H1 (cell line): ENCODE measurements around the gene TCL1A. TPM values are rescaled to one million over a fixed set of nuclear protein-coding genes. Genes with fewer than 3 reads are reported as not detected.

Experiments
- CTCF ChIA-PET: fragments of 300-600 bp; sonication (Branson Sonifier 250); formaldehyde crosslinking; loops from one replicate; lab custom pipeline; 2021; ENCODE audit not compliant: partially characterized antibody; lab: Charles Lee
- POLR2A ChIA-PET: fragments of 300-600 bp; sonication (Branson Sonifier 250); formaldehyde crosslinking; loops from one replicate; lab custom pipeline; 2021; ENCODE audit warnings: inconsistent platforms; ENCODE audit not compliant: partially characterized antibody; lab: Charles Lee
- DNase-seq, 2 experiments: peaks; one replicate each; pipeline versions ENCODE4 v3.0.0 to v3.0.0-alpha.2; 2010 to 2022; ENCODE audit warnings: low spot score in 2 of 2, low read depth in 1 of 2, mixed read lengths in 1 of 2
- FAIRE-seq: peaks from 2 replicates; lab custom pipeline; 2011; peaks lifted over from hg19 to GRCh38; lab: Jason Lieb, UNC
- H2AFZ ChIP-seq: 2 replicates; pipeline ENCODE4 v1.8.1; 2012; ENCODE audit warnings: low read length, inconsistent platforms
- H2AK5ac ChIP-seq: 2 replicates; pipeline ENCODE4 v1.6.1; 2013; ENCODE audit warnings: low read depth, low read length
- H2BK120ac ChIP-seq: replicated peaks from 2 replicates; pipeline ENCODE3; 2013; ENCODE audit warnings: low read depth, low read length, inconsistent platforms
- H2BK12ac ChIP-seq: 2 replicates; pipeline ENCODE4 v1.6.1; 2013; ENCODE audit warnings: low read depth, low read length
- H2BK15ac ChIP-seq: 2 replicates; pipeline ENCODE4 v1.6.1; 2013; ENCODE audit warnings: low read length
- H2BK20ac ChIP-seq: 2 replicates; pipeline ENCODE4 v1.6.1; 2013; ENCODE audit warnings: low read length
- H2BK5ac ChIP-seq: 2 replicates; pipeline ENCODE4 v1.6.1; 2013; ENCODE audit warnings: low read depth, low read length
- H3K14ac ChIP-seq: 2 replicates; pipeline ENCODE4 v1.6.1; 2013; ENCODE audit warnings: inconsistent platforms; ENCODE audit not compliant: insufficient read length
- H3K18ac ChIP-seq: 2 replicates; pipeline ENCODE4 v1.6.1; 2013; ENCODE audit warnings: low read length; ENCODE audit errors: extremely low read depth
- H3K23ac ChIP-seq: 2 replicates; pipeline ENCODE4 v1.6.1; 2013; ENCODE audit warnings: inconsistent platforms; ENCODE audit not compliant: insufficient read length
- H3K23me2 ChIP-seq: 2 replicates; pipeline ENCODE4 v1.6.1; 2013; ENCODE audit warnings: low read depth, low read length
- H3K27ac ChIP-seq: 2 replicates; pipeline ENCODE4 v1.6.1; 2011; ENCODE audit warnings: low read depth, low read length, inconsistent platforms
- H3K27me3 ChIP-seq, 4 experiments: replicated peaks in 1 of 4; 1 replicate in 1 of 4; 2 replicates in 3 of 4; pipeline versions ENCODE4 v1.6.1 to v1.8.1; 2011 to 2013; ENCODE audit warnings: low read length in 3 of 4, mild to moderate bottlenecking in 3 of 4, inconsistent platforms in 2 of 4, mixed read lengths in 2 of 4, moderate library complexity in 1 of 4; ENCODE audit not compliant: control insufficient read depth in 3 of 4, insufficient read depth in 3 of 4; ENCODE audit errors: extremely low read depth in 1 of 4
- H3K36me3 ChIP-seq, 4 experiments: 2 replicates each; pipeline versions ENCODE4 v1.6.1 to v1.8.1; 2011 to 2013; ENCODE audit warnings: mild to moderate bottlenecking in 4 of 4, low read length in 3 of 4, moderate library complexity in 2 of 4, control low read depth in 1 of 4, inconsistent platforms in 1 of 4; ENCODE audit not compliant: insufficient read depth in 4 of 4, control insufficient read depth in 2 of 4
- H3K4ac ChIP-seq: replicated peaks from 2 replicates; pipeline ENCODE3; 2013; ENCODE audit warnings: low read length, low read depth, mixed read lengths, inconsistent platforms; ENCODE audit not compliant: insufficient read length
- H3K4me1 ChIP-seq, 4 experiments: replicated peaks in 1 of 4; 1 replicate in 1 of 4; 2 replicates in 3 of 4; pipeline versions ENCODE4 v1.6.1 to v1.8.1; 2011 to 2013; ENCODE audit warnings: low read length in 3 of 4, inconsistent platforms in 2 of 4, mixed read lengths in 1 of 4; ENCODE audit not compliant: insufficient read depth in 4 of 4, control insufficient read depth in 3 of 4
- H3K4me2 ChIP-seq, 2 experiments: 2 replicates each; pipeline versions ENCODE4 v1.6.1 to v1.8.1; 2011 to 2013; ENCODE audit warnings: low read depth in 2 of 2, low read length in 2 of 2, control low read depth in 1 of 2, inconsistent platforms in 1 of 2, mild to moderate bottlenecking in 1 of 2; ENCODE audit not compliant: insufficient read depth in 1 of 2
- H3K4me3 ChIP-seq, 4 experiments: fragments of 200-600, 300-600 bp in 1 of 4; sonication (generic), shearing (Covaris generic), sonication (Bioruptor Twin) in 1 of 4; 2 replicates each; pipeline versions ENCODE4 v1.5.1 to v1.8.1; 2011 to 2016; ENCODE audit warnings: low read length in 4 of 4, low read depth in 3 of 4, control low read depth in 2 of 4, inconsistent platforms in 2 of 4, mild to moderate bottlenecking in 2 of 4, mixed read lengths in 1 of 4, moderate library complexity in 1 of 4; ENCODE audit not compliant: insufficient read depth in 2 of 4; ENCODE audit errors: extremely low read depth in 1 of 4
- H3K56ac ChIP-seq: replicated peaks from 2 replicates; pipeline ENCODE3; 2013; ENCODE audit warnings: low read depth, mild to moderate bottlenecking, mixed read lengths, low read length, inconsistent platforms; ENCODE audit not compliant: insufficient read length
- H3K79me1 ChIP-seq: 2 replicates; pipeline ENCODE4 v1.6.1; 2013; ENCODE audit warnings: low read depth, low read length, control low read depth
- H3K79me2 ChIP-seq, 2 experiments: 2 replicates each; pipeline versions ENCODE4 v1.6.1 to v1.8.1; 2012 to 2013; ENCODE audit warnings: low read length in 2 of 2, mild to moderate bottlenecking in 2 of 2, inconsistent platforms in 1 of 2; ENCODE audit not compliant: insufficient read depth in 2 of 2, control insufficient read depth in 1 of 2
- H3K9ac ChIP-seq, 4 experiments: replicated peaks in 1 of 4; 1 replicate in 1 of 4; 2 replicates in 3 of 4; pipeline versions ENCODE4 v1.6.1 to v1.8.1; 2011 to 2013; ENCODE audit warnings: low read depth in 3 of 4, low read length in 3 of 4, control low read depth in 2 of 4, mild to moderate bottlenecking in 2 of 4, moderate library complexity in 2 of 4, inconsistent platforms in 1 of 4; ENCODE audit errors: extremely low read depth in 1 of 4
- H3K9me3 ChIP-seq, 2 experiments: 2 replicates each; pipeline versions ENCODE4 v1.6.1 to v1.8.1; 2012 to 2013; ENCODE audit warnings: mild to moderate bottlenecking in 2 of 2, moderate library complexity in 2 of 2, control low read depth in 1 of 2, inconsistent platforms in 1 of 2, low read depth in 1 of 2, low read length in 1 of 2, mixed read lengths in 1 of 2; ENCODE audit not compliant: insufficient read depth in 2 of 2
- H4K20me1 ChIP-seq, 2 experiments: replicated peaks in 1 of 2; 2 replicates each; pipeline versions ENCODE3 to v1.8.1; 2011 to 2013; ENCODE audit warnings: inconsistent platforms in 2 of 2, low read length in 2 of 2, mild to moderate bottlenecking in 1 of 2; ENCODE audit not compliant: insufficient read depth in 2 of 2, control insufficient read depth in 1 of 2
- H4K5ac ChIP-seq: 2 replicates; pipeline ENCODE4 v1.6.1; 2013; ENCODE audit warnings: low read length, low read depth, mixed read lengths, inconsistent platforms; ENCODE audit not compliant: insufficient read length
- H4K8ac ChIP-seq: 2 replicates; pipeline ENCODE4 v1.8.0; 2013; ENCODE audit warnings: mild to moderate bottlenecking, moderate library complexity, low read length, inconsistent platforms; ENCODE audit not compliant: insufficient read depth; ENCODE audit errors: extremely low read depth
- H4K91ac ChIP-seq: replicated peaks from 2 replicates; pipeline ENCODE3; 2013; ENCODE audit warnings: low read length, mixed read lengths, inconsistent platforms; ENCODE audit not compliant: insufficient read length
- CHD1 ChIP-seq: IDR thresholded peaks from 2 replicates; pipeline ENCODE4 v1.6.1; 2012; ENCODE audit warnings: low read depth, low read length, improper control_type of control experiment
- EGR1 ChIP-seq: IDR thresholded peaks from 2 replicates; pipeline ENCODE4 v1.6.1; 2011; ENCODE audit warnings: low read depth, low read length, borderline replicate concordance
- KDM1A ChIP-seq: fragments of 200-600, 300-600 bp; sonication (generic); IDR thresholded peaks from 2 replicates; pipeline ENCODE4 v1.7.1; 2016; ENCODE audit warnings: mild to moderate bottlenecking, low read length, borderline replicate concordance
- KDM5A ChIP-seq: fragments of 200-600 bp; IDR thresholded peaks from 2 replicates; pipeline ENCODE4 v1.7.1; 2012; ENCODE audit warnings: mild to moderate bottlenecking, low read length, inconsistent platforms, mixed read lengths
- MAX ChIP-seq: IDR thresholded peaks from 2 replicates; pipeline ENCODE4 v1.6.1; 2012; ENCODE audit warnings: inconsistent platforms
- SP4 ChIP-seq: IDR thresholded peaks from 2 replicates; pipeline ENCODE4 v1.6.1; 2012; ENCODE audit warnings: low read length, inconsistent platforms
- TCF12 ChIP-seq: IDR thresholded peaks from 2 replicates; pipeline ENCODE4 v1.6.1; 2011; ENCODE audit warnings: low read depth, mild to moderate bottlenecking, low read length
- WGBS, 2 experiments: shearing (Covaris generic) in 1 of 2; methylation state at CpG; one replicate each; pipeline versions ENCODE4 v1.1.6 to v1.1.7; 2013 to 2015; ENCODE audit warnings: low lambda C conversion rate in 2 of 2, mixed read lengths in 2 of 2, inconsistent platforms in 1 of 2, low coverage in 1 of 2, missing lambda C conversion rate in 1 of 2; ENCODE audit not compliant: insufficient replicate concordance in 2 of 2, insufficient coverage in 1 of 2, insufficient read length in 1 of 2; ENCODE audit errors: extremely low coverage in 1 of 2, missing lambda C conversion rate in 1 of 2; 5-methylcytosine and 5-hydroxymethylcytosine counted together
- polyA plus RNA-seq, 7 experiments: library from polyadenylated mRNA; depleted of rRNA in 3 of 7; stranded (reverse) in 5 of 7; unstranded in 2 of 7; fragments of >200 nt in 5 of 7; fragments of 200-250 nt in 2 of 7; gene quantifications; 1 replicate in 5 of 7; 2 replicates in 1 of 7; 4 replicates in 1 of 7; pipeline versions ENCODE4 v1.2.1 to v1.2.3, GENCODE V29; 2011 to 2013; ENCODE audit warnings: missing spikeins in 2 of 7, mixed read lengths in 2 of 7
- total RNA-seq: library from RNA; stranded (reverse); fragmentation: NEBNext Ultra II Directional; extraction: Animal tissue kit (Norgen Biotek cat#: 25700); gene quantifications from 2 replicates; pipeline ENCODE4 v1.2.1, GENCODE V29; 2021

The TCL1A gene
- total and polyA plus RNA-seq, 2 of the 8 experiments (the other 6 are each of a cell fraction or from before 2014, with no cell fraction given) = 0.35 to 7.6 TPM

- H4K8ac ChIP-seq = no peak overlapping the region
- no peak overlapping the region for H3K9ac ChIP-seq
- H3K9me3 ChIP-seq = no peaks in the 10 kb centered on the region
- no peak overlapping the region for H2BK20ac ChIP-seq
- H4K20me1 ChIP-seq = peaks cover 1 to 3% of the 10 kb centered on the region in 2 experiments
- no peak overlapping the region for H3K23ac ChIP-seq
- H4K91ac ChIP-seq = no peak overlapping the region
- H3K4ac ChIP-seq = no peak overlapping the region
- H3K56ac ChIP-seq = no peak overlapping the region
- H3K79me2 ChIP-seq = no peaks in the 10 kb centered on the region
- H3K79me1 ChIP-seq = no peaks in the 10 kb centered on the region
- peaks cover 6 to 18% (median 13%) of the 10 kb centered on the region in 4 experiments for H3K4me1 ChIP-seq
- ChIA-PET POLR2A (no interaction called here), CTCF (interaction anchor here (0.6 to 2.8 kb wide), 4 partner anchors 132 to 982 kb away, joined by 3 to 13 read pairs (median 3); no protein-coding TSS in a partner anchor)
- no peak overlapping the region for H2BK120ac ChIP-seq
- no peak overlapping the region for H3K4me3 ChIP-seq
- no peak for DNase-seq
- no peak overlapping the region for H2AK5ac ChIP-seq
- no peak overlapping the region for H2BK15ac ChIP-seq
- no peak overlapping the region for H4K5ac ChIP-seq
- peaks cover 22 to 55% (median 49%) of the 10 kb centered on the region in 4 experiments for H3K27me3 ChIP-seq
- H3K18ac ChIP-seq = no peak overlapping the region
- no peaks in the 10 kb centered on the region for H3K23me2 ChIP-seq
- WGBS, 2 experiments = 75% methylated on average over 7 of the region's 7 CpGs; no CpG with 5 or more reads in 1 of the 2 experiments
- TF ChIP-seq TCF12 (no peak), SP4 (no peak), KDM1A (no peak), MAX (no peak), CHD1 (no peak), KDM5A (no peak), EGR1 (no peak)
- FAIRE-seq = no peak
- no peak overlapping the region for H2BK12ac ChIP-seq
- no peaks in the 10 kb centered on the region for H3K36me3 ChIP-seq
- no peak overlapping the region for H2BK5ac ChIP-seq
- no peak overlapping the region for H3K4me2 ChIP-seq
- H3K27ac ChIP-seq = no peak overlapping the region
- no peak overlapping the region for H2AFZ ChIP-seq
- no peak overlapping the region for H3K14ac ChIP-seq
Measured at GRCh38 chr14:95697764-95698163, 16.2 kb downstream of the TCL1A start.
